Measurements from ENCODE around the gene RNU1-3. TPM values are rescaled to one million over a fixed set of nuclear protein-coding genes. Genes with fewer than 3 reads are reported as not detected.
A peak's percentile ranks its signal among the peaks of the same experiment; 100 is the strongest.
"Not testable (repeated sequence)": the region's sequence is repeated elsewhere in the genome, so short reads cannot be mapped to it uniquely, and the experiment has no call there.

The RNU1-3 gene
- total RNA-seq, 4 donors from 2014 or later, result under 0.01 TPM; not detected in 1

GRCh38 chr1:16644482-16645270, 22.1 kb downstream of the RNU1-3 start:
- WGBS, 2 donors (ENCODE audit: low coverage in 1 of 2), result 3 to 5% methylated on average over 39 to 53 of the region's 61 CpGs
- peak in 2 of 4 experiments; percentile 66 to 77 for TF ChIP-seq CTCF (IDR thresholded peaks at IDR 0.05)
- peak; percentile 19 to 20 for TF ChIP-seq POLR2A (IDR thresholded peaks at IDR 0.05)
- TF ChIP-seq POLR2AphosphoS5 (IDR thresholded peaks at IDR 0.05), result peak; percentile 94
- H3K9me3 ChIP-seq, H3K36me3 ChIP-seq: not testable (repeated sequence)
- H3K4me3 ChIP-seq, result peak overlapping the region; percentile 38 to 66
- peak overlapping the region; percentile 4 to 84 (median 84) for H3K27ac ChIP-seq
- peaks cover 29% of the 10 kb centered on the region for H3K27me3 ChIP-seq
- peaks cover 5 to 36% (median 25%) of the 10 kb centered on the region in 3 donors for H3K4me1 ChIP-seq
- peak; percentile 91 for ATAC-seq

- Histone ChIP-seq H3K4me3 (peak overlapping the region; percentile 38 to 66), H3K4me1 (peaks cover 5 to 36% (median 25%) of the 10 kb centered on the region in 3 donors), H3K9me3 (no peaks in the 10 kb centered on the region), H3K27me3 (peaks cover 26% of the 10 kb centered on the region), H3K36me3 (peaks cover 0 to 6% of the 10 kb centered on the region in 2 donors), H3K27ac (peak overlapping the region; percentile 4 to 84 (median 84))
- WGBS, 2 donors (ENCODE audit: low coverage in 1 of 2), result 0 to 2% methylated on average over 15 to 16 of the region's 16 CpGs
- no peak for ATAC-seq
- TF ChIP-seq EP300 (IDR thresholded peaks at IDR 0.05), result no peak
Observed at GRCh38 chr1:16644193-16644481, 22.6 kb downstream of the RNU1-3 start.

GRCh38 chr1:16643476-16644192, 23.1 kb downstream of the RNU1-3 start:
- WGBS, 2 donors (ENCODE audit: low coverage in 1 of 2), result 20 to 27% methylated on average over 12 of the region's 12 CpGs
- ATAC-seq, H3K9me3 ChIP-seq: not testable (repeated sequence)
- Histone ChIP-seq H3K4me1 (peaks cover 5 to 36% (median 25%) of the 10 kb centered on the region in 3 donors), H3K27ac (peak overlapping the region in 3 of 4 donors; percentile 83 to 84 (median 84)), H3K4me3 (peak overlapping the region; percentile 38 to 66), H3K36me3 (peaks cover 0 to 11% of the 10 kb centered on the region in 2 donors), H3K27me3 (peaks cover 23% of the 10 kb centered on the region)

DNA sequence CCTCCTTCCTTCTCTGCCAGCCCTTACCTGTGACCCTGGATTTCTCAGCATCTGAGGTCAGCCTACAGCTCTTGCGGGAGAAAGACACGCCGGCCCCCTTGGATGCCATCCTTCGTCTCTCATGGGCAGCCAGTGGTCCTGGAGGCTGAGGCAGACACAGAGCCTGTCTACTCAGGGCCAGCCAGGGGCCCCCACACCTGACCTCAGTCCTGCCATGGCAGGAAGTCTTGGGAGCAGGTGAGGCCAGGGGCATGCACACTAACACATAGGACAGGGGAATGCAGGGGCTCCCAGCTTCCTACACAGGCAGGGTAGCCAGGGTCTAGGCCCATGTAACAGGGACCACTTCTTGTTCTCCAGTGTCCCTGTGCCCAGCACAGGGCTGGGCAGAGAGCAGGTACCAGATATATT, 23.7 kb downstream of the RNU1-3 start:
- Histone ChIP-seq H3K27me3 (peaks cover 17% of the 10 kb centered on the region), H3K36me3 (peaks cover 0 to 16% of the 10 kb centered on the region in 2 donors), H3K4me3 (peak overlapping the region in 1 of 2 donors; percentile 66), H3K4me1 (peaks cover 5 to 36% (median 25%) of the 10 kb centered on the region in 3 donors)
- 77 to 78% methylated on average over 4 of the region's 4 CpGs for WGBS, 2 donors (ENCODE audit: low coverage in 1 of 2)
- not testable (repeated sequence) for ATAC-seq, H3K27ac ChIP-seq, H3K9me3 ChIP-seq

- ATAC-seq, H3K27ac ChIP-seq, H3K9me3 ChIP-seq: not testable (repeated sequence)
- Histone ChIP-seq H3K36me3 (peaks cover 0 to 16% of the 10 kb centered on the region in 2 donors), H3K4me1 (peaks cover 5 to 32% (median 25%) of the 10 kb centered on the region in 3 donors), H3K27me3 (peaks cover 10% of the 10 kb centered on the region), H3K4me3 (peak overlapping the region in 1 of 2 donors; percentile 66)
- WGBS, 2 donors (ENCODE audit: low coverage in 1 of 2), result 63 to 78% methylated on average over 3 to 5 of the region's 9 CpGs
Observed at GRCh38 chr1:16642025-16642966, 24.5 kb downstream of the RNU1-3 start.

DNA sequence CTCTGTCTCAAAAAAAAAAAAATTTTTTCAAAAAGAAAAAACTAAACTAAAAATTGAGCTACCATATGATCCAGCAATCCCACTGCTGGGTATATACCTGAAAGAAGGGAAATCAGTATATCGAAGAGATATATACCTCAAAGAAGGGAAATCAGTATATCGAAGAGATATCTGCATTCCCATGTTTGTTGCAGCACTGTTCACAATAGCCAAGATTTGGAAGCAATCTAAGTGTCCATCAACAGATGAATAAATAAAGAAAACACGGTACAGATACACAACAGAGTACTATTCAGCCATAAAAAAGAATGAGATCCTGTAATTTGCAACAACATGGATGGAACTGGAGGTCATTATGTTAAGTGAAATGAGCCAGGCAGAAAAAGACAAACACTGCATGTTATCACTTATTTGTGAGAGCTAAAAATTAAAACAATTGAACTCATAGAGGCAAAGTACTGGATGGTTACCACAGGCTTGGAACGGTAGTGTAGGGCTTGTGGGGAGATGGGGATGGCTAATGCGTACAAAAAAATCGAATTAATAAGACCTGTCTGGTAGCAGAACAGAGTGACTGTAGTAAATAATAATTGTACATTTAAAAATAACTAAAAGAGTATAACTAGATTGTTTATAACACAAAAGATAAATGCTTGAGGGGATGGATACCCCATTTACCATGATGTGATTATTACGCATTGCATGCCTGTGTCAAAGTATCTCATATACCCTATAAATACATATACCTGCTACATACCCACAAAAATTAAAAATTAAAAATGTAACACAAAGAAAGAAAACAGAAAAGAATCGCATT, 25.4 kb downstream of the RNU1-3 start:
- H3K27me3 ChIP-seq, H3K27ac ChIP-seq, H3K4me3 ChIP-seq, H3K9me3 ChIP-seq, ATAC-seq: not testable (repeated sequence)
- 92 to 93% methylated on average over 8 of the region's 8 CpGs for WGBS, 2 donors (ENCODE audit: low coverage in 1 of 2)
- H3K4me1 ChIP-seq, result peaks cover 5 to 32% (median 25%) of the 10 kb centered on the region in 3 donors
- peaks cover 0 to 21% of the 10 kb centered on the region in 2 donors for H3K36me3 ChIP-seq

DNA sequence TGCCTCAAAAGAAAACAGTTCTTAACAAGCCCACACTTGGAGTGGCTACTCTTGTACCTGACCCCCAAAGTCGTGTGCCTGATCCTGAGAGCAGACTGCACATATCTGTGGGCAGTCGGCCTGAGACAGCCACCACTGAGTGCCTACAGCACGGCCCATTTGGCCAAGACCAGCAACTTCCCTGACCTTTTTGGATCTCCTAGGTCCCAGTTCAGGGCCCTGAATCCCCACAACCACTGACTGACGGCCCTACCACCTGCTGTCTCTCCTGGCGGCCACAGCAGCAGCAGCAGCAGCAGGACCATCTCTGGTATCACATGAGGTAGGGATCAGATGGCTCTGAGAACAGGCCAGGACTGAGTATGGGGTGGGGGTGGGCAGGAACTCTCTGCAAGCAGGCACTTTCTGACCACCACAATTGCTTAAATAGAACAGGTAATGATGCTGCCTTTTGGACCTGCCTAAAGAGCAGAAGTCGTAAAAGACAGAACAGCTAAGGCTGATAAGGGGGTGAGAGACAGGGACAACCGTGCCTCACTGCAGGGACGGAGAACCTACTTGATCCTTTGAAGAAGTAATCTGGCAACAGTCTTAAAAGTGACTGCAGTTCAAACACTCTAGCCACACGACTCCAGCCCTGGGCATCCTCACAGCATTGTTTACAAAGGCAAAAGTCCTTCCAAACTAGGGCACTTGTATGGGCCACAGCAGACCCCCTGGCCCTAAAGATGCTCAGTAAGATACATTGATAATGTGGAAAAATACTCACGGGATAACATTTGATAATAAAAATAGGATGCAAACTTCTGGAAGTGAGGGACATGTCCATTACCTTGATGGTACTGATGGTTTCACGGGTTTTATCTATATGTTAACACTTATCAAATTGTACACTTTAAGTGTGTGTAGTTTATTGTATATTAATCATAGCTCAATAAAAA, 27.4 kb downstream of the RNU1-3 start:
- not testable (repeated sequence) for H3K27me3 ChIP-seq, H3K4me3 ChIP-seq, H3K9me3 ChIP-seq, H3K27ac ChIP-seq, ATAC-seq
- H3K36me3 ChIP-seq, result peaks cover 0 to 32% of the 10 kb centered on the region in 2 donors
- peaks cover 5 to 24% (median 18%) of the 10 kb centered on the region in 3 donors for H3K4me1 ChIP-seq
- WGBS, 2 donors (ENCODE audit: low coverage in 1 of 2), result 66% methylated on average over 11 of the region's 11 CpGs

GRCh38 chr1:16637941-16638778, 28.6 kb downstream of the RNU1-3 start:
- not testable (repeated sequence) for H3K27ac ChIP-seq, H3K9me3 ChIP-seq, H3K27me3 ChIP-seq, H3K4me3 ChIP-seq
- ATAC-seq, result peak; percentile 8
- WGBS, 2 donors (ENCODE audit: low coverage in 1 of 2), result 88 to 91% methylated on average over 3 to 5 of the region's 6 CpGs
- Histone ChIP-seq H3K36me3 (peaks cover 0 to 44% of the 10 kb centered on the region in 2 donors), H3K4me1 (peaks cover 2 to 14% (median 10%) of the 10 kb centered on the region in 3 donors)

All from gastroesophageal sphincter (tissue), 4 donors.